Mesothelial cell of epicardium (in vitro differentiated cells): ENCODE results near the gene PARD3. TPM values are rescaled to one million over a fixed set of nuclear protein-coding genes. Genes with fewer than 3 reads are reported as not detected.

Experiments
- DNase-seq, 2 experiments: peaks; one replicate each; pipeline ENCODE4 v3.0.0; 2021; ENCODE audit warnings: low spot score in 2 of 2; ENCODE audit not compliant: unreplicated experiment in 2 of 2
- H3K27ac Mint-ChIP-seq: 2 replicates; pipeline ENCODE4 v1.8.0; 2021; ENCODE audit warnings: mixed read lengths
- H3K27me3 Mint-ChIP-seq: 2 replicates; pipeline ENCODE4 v1.8.0; 2021; ENCODE audit warnings: low read depth, mixed read lengths
- H3K36me3 Mint-ChIP-seq: 2 replicates; pipeline ENCODE4 v1.8.0; 2021; ENCODE audit warnings: mixed read lengths
- H3K4me1 Mint-ChIP-seq: 2 replicates; pipeline ENCODE4 v1.8.0; 2021; ENCODE audit warnings: mixed read lengths
- H3K4me3 Mint-ChIP-seq: 2 replicates; pipeline ENCODE4 v1.8.0; 2021; ENCODE audit warnings: mild to moderate bottlenecking, moderate library complexity, mixed read lengths
- H3K9me3 Mint-ChIP-seq: 2 replicates; pipeline ENCODE4 v1.8.0; 2021; ENCODE audit warnings: mixed read lengths
- total RNA-seq: library from RNA; stranded (reverse); gene quantifications from 3 replicates; pipeline ENCODE4 v1.2.1, GENCODE V29; 2021
- TF ChIP-seq, protein P1 (sequence below): fragments of 200-600 bp; sonication (generic); IDR thresholded peaks from one replicate; pipeline ENCODE4 v1.5.0; 2021; ENCODE audit warnings: antibody characterized with exemption; ENCODE audit not compliant: unreplicated experiment

Gene PARD3
- total RNA-seq, 1 donor from 2014 or later: 73.2 TPM

DNA sequence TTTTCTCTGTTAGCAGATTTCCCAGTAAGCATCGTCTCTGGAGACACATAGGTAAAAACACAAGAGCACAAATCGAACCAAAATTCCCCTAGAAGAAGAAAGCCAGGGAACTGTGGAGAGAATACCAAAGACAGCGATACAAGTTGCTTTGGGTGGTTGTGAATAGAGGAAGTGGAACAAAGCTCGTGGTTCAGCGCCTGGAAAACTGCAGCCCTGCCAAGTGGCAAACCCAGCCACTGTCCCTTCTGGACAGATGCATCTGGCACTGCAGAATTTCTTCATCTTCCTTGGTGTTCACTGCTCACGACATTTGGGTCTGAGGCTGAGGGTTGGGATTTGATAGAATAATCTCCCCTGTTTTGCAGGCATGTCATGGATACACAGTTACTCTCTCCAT, 733.8 kb downstream of the PARD3 start:
- DNase-seq: no peak
- Mint-ChIP-seq H3K27ac (no peak overlapping the region), H3K9me3 (peaks cover 12% of the 10 kb centered on the region), H3K27me3 (no peaks in the 10 kb centered on the region), H3K4me3 (no peak overlapping the region), H3K36me3 (peaks cover 3% of the 10 kb centered on the region), H3K4me1 (no peaks in the 10 kb centered on the region)
- TF ChIP-seq, protein P1, sequence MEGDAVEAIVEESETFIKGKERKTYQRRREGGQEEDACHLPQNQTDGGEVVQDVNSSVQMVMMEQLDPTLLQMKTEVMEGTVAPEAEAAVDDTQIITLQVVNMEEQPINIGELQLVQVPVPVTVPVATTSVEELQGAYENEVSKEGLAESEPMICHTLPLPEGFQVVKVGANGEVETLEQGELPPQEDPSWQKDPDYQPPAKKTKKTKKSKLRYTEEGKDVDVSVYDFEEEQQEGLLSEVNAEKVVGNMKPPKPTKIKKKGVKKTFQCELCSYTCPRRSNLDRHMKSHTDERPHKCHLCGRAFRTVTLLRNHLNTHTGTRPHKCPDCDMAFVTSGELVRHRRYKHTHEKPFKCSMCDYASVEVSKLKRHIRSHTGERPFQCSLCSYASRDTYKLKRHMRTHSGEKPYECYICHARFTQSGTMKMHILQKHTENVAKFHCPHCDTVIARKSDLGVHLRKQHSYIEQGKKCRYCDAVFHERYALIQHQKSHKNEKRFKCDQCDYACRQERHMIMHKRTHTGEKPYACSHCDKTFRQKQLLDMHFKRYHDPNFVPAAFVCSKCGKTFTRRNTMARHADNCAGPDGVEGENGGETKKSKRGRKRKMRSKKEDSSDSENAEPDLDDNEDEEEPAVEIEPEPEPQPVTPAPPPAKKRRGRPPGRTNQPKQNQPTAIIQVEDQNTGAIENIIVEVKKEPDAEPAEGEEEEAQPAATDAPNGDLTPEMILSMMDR: no peak

DNA sequence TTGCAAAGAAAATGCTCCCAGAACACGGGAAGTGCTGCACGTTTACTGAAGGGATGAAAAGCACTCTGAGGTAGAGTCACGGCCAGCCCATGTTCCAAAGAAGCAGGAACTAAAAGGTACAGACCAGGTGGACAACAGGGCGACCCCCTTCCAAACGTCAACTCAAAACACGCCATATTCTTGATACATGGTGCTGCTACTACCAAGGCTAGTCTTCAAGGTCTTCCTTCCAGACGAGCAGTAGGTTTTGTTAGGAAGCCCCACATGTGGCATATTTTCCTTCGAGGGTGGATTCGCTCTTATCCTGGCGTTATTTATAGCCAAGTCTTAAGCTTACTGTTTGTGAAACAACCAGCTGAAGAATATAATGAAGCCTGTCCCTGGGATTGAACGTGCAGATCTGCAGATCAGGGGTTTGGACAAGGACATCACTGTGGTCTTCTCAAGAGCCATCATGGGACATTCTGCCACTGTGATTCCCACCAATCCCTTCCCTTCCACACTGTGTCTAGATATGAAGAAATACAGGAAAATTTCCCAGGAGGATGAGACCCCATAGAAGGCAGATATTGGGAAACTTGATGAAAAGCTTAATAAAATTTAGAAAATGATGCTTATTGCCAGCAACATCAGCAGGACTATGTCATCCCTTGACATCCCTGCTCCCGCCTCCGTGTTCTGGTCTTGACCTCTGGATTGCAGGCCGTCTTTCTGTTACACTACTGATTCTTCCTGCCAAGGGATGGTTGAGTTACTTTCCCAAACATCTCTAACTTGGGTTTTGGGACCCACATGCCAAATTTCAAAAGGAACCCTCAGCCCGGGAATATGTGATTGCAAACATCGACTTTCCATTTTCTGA, 734.4 kb downstream of the PARD3 start:
- Mint-ChIP-seq H3K36me3 (peaks cover 3% of the 10 kb centered on the region), H3K9me3 (peaks cover 12% of the 10 kb centered on the region), H3K4me3 (no peak overlapping the region), H3K27me3 (no peaks in the 10 kb centered on the region), H3K27ac (no peak overlapping the region), H3K4me1 (no peaks in the 10 kb centered on the region)
- TF ChIP-seq, protein P1: no peak
- no peak for DNase-seq

DNA sequence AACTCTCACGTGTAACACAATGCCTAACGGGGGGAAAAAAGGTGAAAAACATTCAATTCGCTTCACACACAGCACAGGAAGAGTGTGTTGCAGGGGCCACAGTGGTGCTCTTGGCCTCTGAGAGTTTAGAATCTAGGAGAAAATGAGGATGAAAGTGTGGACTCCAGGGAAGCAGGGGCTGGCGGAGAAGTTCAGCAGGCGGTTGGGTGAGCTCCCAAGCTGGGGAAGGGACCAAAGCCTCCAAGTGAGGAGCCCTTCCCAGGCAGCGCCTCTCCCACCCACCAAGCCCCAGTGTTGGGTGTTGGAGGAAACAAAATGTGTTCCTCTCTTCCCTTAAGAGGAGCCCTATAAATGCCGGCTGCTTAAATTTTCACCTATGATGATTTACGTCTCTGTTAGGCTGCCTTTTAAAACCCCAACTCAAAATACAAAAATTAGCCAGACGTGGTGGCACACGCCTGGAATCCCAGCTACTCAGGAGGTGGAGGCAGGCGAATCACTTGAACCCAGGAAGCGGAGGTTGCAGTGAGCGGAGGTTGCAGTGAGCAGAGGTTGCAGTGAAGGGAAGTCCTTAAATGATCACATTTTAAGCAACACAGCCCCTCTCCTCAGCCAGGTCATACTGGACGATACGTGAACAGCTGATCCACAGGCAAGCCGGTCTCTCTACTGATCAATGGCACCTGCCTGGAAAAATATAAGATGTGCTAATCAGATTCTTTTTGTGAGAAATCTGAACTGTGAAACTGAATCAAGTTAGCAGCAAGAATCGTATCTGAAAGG, 735.2 kb downstream of the PARD3 start:
- TF ChIP-seq, protein P1: no peak
- H3K4me1 Mint-ChIP-seq: no peaks in the 10 kb centered on the region
- no peak overlapping the region for H3K4me3 Mint-ChIP-seq
- H3K36me3 Mint-ChIP-seq: peaks cover 3% of the 10 kb centered on the region
- peaks cover 12% of the 10 kb centered on the region for H3K9me3 Mint-ChIP-seq
- H3K27me3 Mint-ChIP-seq: no peaks in the 10 kb centered on the region
- no peak for DNase-seq
- H3K27ac Mint-ChIP-seq: no peak overlapping the region

DNA sequence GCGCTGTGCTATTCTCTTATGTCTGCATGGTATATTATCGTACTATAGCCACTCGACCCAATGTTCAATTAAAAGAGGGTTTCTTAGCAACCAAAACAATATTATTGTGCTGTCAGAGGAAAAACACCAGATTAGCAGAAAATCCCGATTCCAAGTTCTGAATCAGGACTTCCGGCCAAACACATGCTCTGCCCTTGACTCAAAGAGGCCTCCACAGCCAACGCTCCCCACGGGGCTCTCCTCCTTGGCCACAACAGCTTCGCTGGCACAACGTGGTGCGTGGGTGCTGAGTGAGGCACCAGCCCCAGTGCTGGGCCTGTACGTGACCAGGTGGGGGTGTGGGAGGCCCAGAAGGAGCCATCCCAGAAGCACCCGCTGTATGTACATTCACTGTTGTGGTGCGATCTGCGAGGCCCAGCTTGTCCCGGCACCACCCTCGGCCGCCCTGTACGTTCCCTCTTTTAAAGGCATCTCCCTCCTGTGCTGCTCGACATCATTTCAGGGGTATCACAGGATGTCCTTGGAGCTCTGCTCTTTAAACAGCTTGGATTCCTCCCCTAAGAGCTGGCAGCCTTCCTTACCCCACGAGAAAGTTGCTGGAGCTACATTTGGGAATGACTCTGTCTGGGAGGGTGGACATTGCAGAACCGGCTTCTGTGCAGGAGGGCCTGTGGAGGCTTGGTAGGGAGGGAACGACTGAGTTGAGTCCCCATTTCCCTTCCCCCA, 736.2 kb downstream of the PARD3 start:
- Mint-ChIP-seq H3K4me1 (no peaks in the 10 kb centered on the region), H3K27me3 (no peaks in the 10 kb centered on the region), H3K9me3 (peaks cover 5% of the 10 kb centered on the region), H3K4me3 (no peak overlapping the region), H3K27ac (no peak overlapping the region), H3K36me3 (peaks cover 3% of the 10 kb centered on the region)
- TF ChIP-seq, protein P1: no peak
- DNase-seq: no peak

DNA sequence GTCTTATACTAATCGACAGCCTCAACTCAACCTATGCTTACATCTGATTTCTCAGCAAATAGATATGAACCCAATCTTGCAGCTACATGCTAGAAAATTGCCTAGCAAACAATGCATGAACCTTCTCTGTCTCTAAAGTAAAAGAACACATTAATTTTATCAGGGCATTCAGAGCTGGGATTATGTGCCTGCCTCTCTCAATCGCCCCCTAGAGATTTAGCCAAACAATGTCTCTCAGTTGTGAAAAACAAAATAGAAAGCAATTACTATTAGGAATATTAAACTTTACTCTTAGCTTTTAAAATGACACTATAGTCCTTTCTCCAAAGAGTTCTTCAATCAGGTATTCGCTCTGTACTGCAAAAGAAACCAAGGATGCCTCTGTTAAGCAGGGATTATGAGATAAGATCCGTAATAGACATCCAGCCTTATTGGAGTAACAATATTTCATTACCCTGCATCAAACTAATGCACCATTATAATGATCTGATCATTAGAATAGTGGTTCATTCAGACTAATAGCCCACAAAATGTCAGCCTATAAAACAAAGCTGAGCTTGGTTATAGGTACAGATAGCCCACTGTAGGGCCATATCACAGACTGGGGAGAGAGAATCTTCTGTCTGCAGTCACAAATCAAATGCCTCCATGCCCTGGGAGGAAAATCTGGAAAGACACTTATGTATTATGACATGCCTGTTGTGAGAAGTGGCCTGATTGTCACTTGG, 736.9 kb downstream of the PARD3 start:
- Mint-ChIP-seq H3K4me3 (no peak overlapping the region), H3K4me1 (no peaks in the 10 kb centered on the region), H3K27ac (no peak overlapping the region), H3K36me3 (no peaks in the 10 kb centered on the region), H3K9me3 (no peaks in the 10 kb centered on the region), H3K27me3 (no peaks in the 10 kb centered on the region)
- DNase-seq: no peak
- TF ChIP-seq, protein P1: no peak
